ENCODE measurements around the gene KLHDC4. TPM values are rescaled to one million over a fixed set of nuclear protein-coding genes. Genes with fewer than 3 reads are reported as not detected.

KLHDC4 gene
- total RNA-seq, 1 experiment from 2014 or later: 117 TPM

GRCh38 chr16:87708881-87709638, 56.7 kb downstream of the KLHDC4 start:
- no peaks in the 10 kb centered on the region for H3K4me1 Mint-ChIP-seq (ENCODE audit: low read depth, unreplicated experiment)
- DNase-seq: no peak
- no TSS peak for BruUV-seq (replicated peaks)
- Histone ChIP-seq H3K27me3 (replicated peaks; ENCODE audit: control insufficient read depth, insufficient read depth, low read length) (no peaks in the 10 kb centered on the region), H3K9me3 (no peaks in the 10 kb centered on the region), H3K4me3 (ENCODE audit: low read depth, low read length) (no peak overlapping the region), H3K36me3 (ENCODE audit: control insufficient read depth, insufficient read depth, low read length) (no peaks in the 10 kb centered on the region; the same call in 1 of the 2 replicates), H3K4me1 (no peaks in the 10 kb centered on the region)
- ChIA-PET POLR2A (no interaction called here), CTCF (no interaction called here)
- H3K9me3 Mint-ChIP-seq (ENCODE audit: unreplicated experiment): no peaks in the 10 kb centered on the region
- no peaks in the 10 kb centered on the region for H3K27me3 Mint-ChIP-seq (ENCODE audit: insufficient read depth, unreplicated experiment)
- no peak overlapping the region for H3K4me3 Mint-ChIP-seq (ENCODE audit: unreplicated experiment)
- TF ChIP-seq CTCF (IDR thresholded peaks at IDR 0.05; ENCODE audit: insufficient read depth in 1 of 2, low read depth in 1 of 2, low read length in 1 of 2, severe bottlenecking in 1 of 2, unreplicated experiment in 1 of 2): no peak
- no peak overlapping the region for H3K27ac Mint-ChIP-seq (ENCODE audit: unreplicated experiment)
- peaks cover 55% of the 10 kb centered on the region for H3K36me3 Mint-ChIP-seq (ENCODE audit: insufficient read depth, unreplicated experiment)
- intact Hi-C loops (cut with micrococcal nuclease; ENCODE audit: unreplicated experiment): no loop called here

- POLR2A ChIA-PET: no interaction called here
- no peaks in the 10 kb centered on the region for H3K4me1 Mint-ChIP-seq (ENCODE audit: low read depth, unreplicated experiment)
- H3K36me3 ChIP-seq (ENCODE audit: control insufficient read depth, insufficient read depth, low read length): no peaks in the 10 kb centered on the region; the same call in 1 of the 2 replicates
- no peaks in the 10 kb centered on the region for H3K4me1 ChIP-seq
- CTCF ChIA-PET: no interaction called here
- intact Hi-C loops (cut with micrococcal nuclease; ENCODE audit: unreplicated experiment): no loop called here
- no TSS peak for BruUV-seq (replicated peaks)
- DNase-seq: no peak
- no peak for TF ChIP-seq CTCF (IDR thresholded peaks at IDR 0.05; ENCODE audit: insufficient read depth in 1 of 2, low read depth in 1 of 2, low read length in 1 of 2, severe bottlenecking in 1 of 2, unreplicated experiment in 1 of 2)
- H3K27me3 ChIP-seq (replicated peaks; ENCODE audit: control insufficient read depth, insufficient read depth, low read length): no peaks in the 10 kb centered on the region
- no peak overlapping the region for H3K4me3 ChIP-seq (ENCODE audit: low read depth, low read length)
- H3K36me3 Mint-ChIP-seq (ENCODE audit: insufficient read depth, unreplicated experiment): peaks cover 45% of the 10 kb centered on the region
- no peaks in the 10 kb centered on the region for H3K9me3 ChIP-seq
- no peak overlapping the region for H3K4me3 Mint-ChIP-seq (ENCODE audit: unreplicated experiment)
- no peak overlapping the region for H3K27ac Mint-ChIP-seq (ENCODE audit: unreplicated experiment)
- no peaks in the 10 kb centered on the region for H3K9me3 Mint-ChIP-seq (ENCODE audit: unreplicated experiment)
- H3K27me3 Mint-ChIP-seq (ENCODE audit: insufficient read depth, unreplicated experiment): no peaks in the 10 kb centered on the region
These were observed 57.8 kb downstream of the KLHDC4 start for GRCh38 chr16:87707714-87708580.

GRCh38 chr16:87707097-87707496, 58.7 kb downstream of the KLHDC4 start:
- H3K27me3 Mint-ChIP-seq (ENCODE audit: insufficient read depth, unreplicated experiment): no peaks in the 10 kb centered on the region
- ChIA-PET CTCF (interaction anchor here (0.5 kb wide), 1 partner anchor 221 kb away, joined by 3 read pairs; no protein-coding TSS in a partner anchor), POLR2A (no interaction called here)
- H3K4me1 Mint-ChIP-seq (ENCODE audit: low read depth, unreplicated experiment): no peaks in the 10 kb centered on the region
- Histone ChIP-seq H3K4me3 (ENCODE audit: low read depth, low read length) (no peak overlapping the region), H3K4me1 (no peaks in the 10 kb centered on the region), H3K27me3 (replicated peaks; ENCODE audit: control insufficient read depth, insufficient read depth, low read length) (no peaks in the 10 kb centered on the region), H3K9me3 (no peaks in the 10 kb centered on the region), H3K36me3 (ENCODE audit: control insufficient read depth, insufficient read depth, low read length) (no peaks in the 10 kb centered on the region; the same call in 1 of the 2 replicates)
- intact Hi-C loops (cut with micrococcal nuclease; ENCODE audit: unreplicated experiment): no loop called here
- no peaks in the 10 kb centered on the region for H3K9me3 Mint-ChIP-seq (ENCODE audit: unreplicated experiment)
- H3K27ac Mint-ChIP-seq (ENCODE audit: unreplicated experiment): no peak overlapping the region
- BruUV-seq (replicated peaks): no TSS peak
- no peak overlapping the region for H3K4me3 Mint-ChIP-seq (ENCODE audit: unreplicated experiment)
- peaks cover 44% of the 10 kb centered on the region for H3K36me3 Mint-ChIP-seq (ENCODE audit: insufficient read depth, unreplicated experiment)
- peak in 1 of 2 experiments; percentile 27 for DNase-seq
- TF ChIP-seq CTCF (IDR thresholded peaks at IDR 0.05; ENCODE audit: insufficient read depth in 1 of 2, low read depth in 1 of 2, low read length in 1 of 2, severe bottlenecking in 1 of 2, unreplicated experiment in 1 of 2): no peak

All from Caco-2 (cell line).